GM12878 (cell line): ENCODE data around the gene C10orf71. TPM values are rescaled to one million over a fixed set of nuclear protein-coding genes. Genes with fewer than 3 reads are reported as not detected.

ENCODE experiments used
- ATAC-seq: fragments of 200-7000 bp; cut with Tn5 transposase; 3 replicates; pipeline ENCODE4 v1.9.1; 2020; ENCODE audit warnings: mild to moderate bottlenecking, moderate library complexity
- BruUV-seq: library from RNA; stranded (reverse); fragments of 400-500 nt; replicated peaks from 2 replicates; lab custom pipeline; 2021; lab: Mats Ljungman, UMichigan
- CTCF ChIA-PET: fragments of 300-600 bp; sonication (Branson Sonifier 250); formaldehyde crosslinking; extraction: SDS; loops from one replicate; lab custom pipeline; 2021; ENCODE audit warnings: inconsistent platforms; lab: Yijun Ruan, JAX
- POLR2A ChIA-PET: fragments of 350-600 bp; formaldehyde crosslinking; extraction: SDS; loops from one replicate; lab custom pipeline; 2021; ENCODE audit warnings: inconsistent platforms; lab: Charles Lee
- RAD21 ChIA-PET: fragments of 300-600 bp; sonication (Branson Sonifier 250); formaldehyde crosslinking; loops from one replicate; lab custom pipeline; 2023; ENCODE audit warnings: antibody characterized with exemption; ENCODE audit not compliant: unreplicated experiment; lab: Charles Lee
- SMC1A ChIA-PET: fragments of 300-600 bp; sonication (Branson Sonifier 250); formaldehyde crosslinking; loops from one replicate; lab custom pipeline; 2023; ENCODE audit not compliant: unreplicated experiment, uncharacterized antibody; lab: Charles Lee
- DNase-seq: peaks from one replicate; pipeline ENCODE4 v3.0.0-alpha.2; 2011; ENCODE audit warnings: low read depth, low spot score
- FAIRE-seq: peaks from 3 replicates; lab custom pipeline; 2011; peaks lifted over from hg19 to GRCh38; lab: Jason Lieb, UNC
- H2AFZ ChIP-seq: 2 replicates; pipeline ENCODE4 v1.6.0; 2011; ENCODE audit warnings: low read depth, low read length, control low read depth; ENCODE audit not compliant: control insufficient read depth
- H3K27ac ChIP-seq: 2 replicates; pipeline ENCODE4 v1.5.1; 2011; ENCODE audit warnings: control low read depth; ENCODE audit not compliant: control insufficient read depth, insufficient read depth
- H3K27me3 ChIP-seq, 2 experiments: replicated peaks in 1 of 2; 2 replicates each; pipeline versions ENCODE4 v1.6.0 to v1.6.1; 2011; ENCODE audit warnings: low read length in 1 of 2; ENCODE audit not compliant: control insufficient read depth in 2 of 2, insufficient read depth in 2 of 2
- H3K36me3 ChIP-seq, 2 experiments: 2 replicates each; pipeline ENCODE4 v1.5.1; 2011; ENCODE audit warnings: low read length in 1 of 2; ENCODE audit not compliant: control insufficient read depth in 2 of 2, insufficient read depth in 2 of 2
- H3K4me1 ChIP-seq: 2 replicates; pipeline ENCODE4 v1.6.1; 2011; ENCODE audit warnings: mild to moderate bottlenecking, low read length, moderate library complexity, mixed read lengths; ENCODE audit not compliant: control insufficient read depth, insufficient read depth
- H3K4me2 ChIP-seq: 2 replicates; pipeline ENCODE4 v1.6.0; 2011; ENCODE audit warnings: control low read depth; ENCODE audit not compliant: control insufficient read depth, insufficient read depth
- H3K4me3 ChIP-seq: fragments of 200-600 bp; sonication (generic); 2 replicates; pipeline ENCODE4 v1.5.1; 2016
- H3K79me2 ChIP-seq: 2 replicates; pipeline ENCODE4 v1.6.0; 2011; ENCODE audit warnings: low read length; ENCODE audit not compliant: control insufficient read depth, insufficient read depth
- H3K9ac ChIP-seq: 2 replicates; pipeline ENCODE4 v1.8.0; 2011; ENCODE audit warnings: low read length, control low read depth, mixed read lengths; ENCODE audit not compliant: control insufficient read depth, insufficient read depth
- H3K9me3 ChIP-seq: replicated peaks from 3 replicates; pipeline ENCODE4 v1.5.1; 2011; ENCODE audit warnings: mild to moderate bottlenecking, low read length; ENCODE audit not compliant: control insufficient read depth, insufficient read depth
- H4K20me1 ChIP-seq: 2 replicates; pipeline ENCODE4 v1.6.0; 2011; ENCODE audit not compliant: control insufficient read depth, insufficient read depth
- BCL11A ChIP-seq: IDR thresholded peaks from 2 replicates; pipeline ENCODE4 v1.6.1; 2011; ENCODE audit warnings: low read depth, low read length
- BRCA1 ChIP-seq: IDR thresholded peaks from 2 replicates; pipeline ENCODE4 v1.6.1; 2011; ENCODE audit warnings: low read depth, low read length, improper control_type of control experiment
- CBFB ChIP-seq: IDR thresholded peaks from 2 replicates; pipeline ENCODE4 v1.6.1; 2016; ENCODE audit warnings: antibody characterized with exemption, low read depth
- CBX5 ChIP-seq: sonication (generic); IDR thresholded peaks from 2 replicates; pipeline ENCODE4 v1.6.1; 2016; ENCODE audit warnings: low read depth, moderate library complexity, mild to moderate bottlenecking, inconsistent platforms
- CEBPB ChIP-seq, 2 experiments: fragments of 150-350 bp in 1 of 2; IDR thresholded peaks; 2 replicates each; pipeline ENCODE4 v1.6.1; 2012 to 2014; ENCODE audit warnings: low read depth in 2 of 2, low read length in 2 of 2, borderline replicate concordance in 1 of 2, inconsistent platforms in 1 of 2
- EED ChIP-seq: sonication (generic); IDR thresholded peaks from 2 replicates; pipeline ENCODE4 v1.6.1; 2016; ENCODE audit warnings: antibody characterized with exemption, low read depth
- FOS ChIP-seq: IDR thresholded peaks from 3 replicates; pipeline ENCODE4 v1.6.1; 2011; ENCODE audit warnings: borderline replicate concordance; ENCODE audit not compliant: insufficient read length; ENCODE audit errors: extremely low read depth
- FOXM1 ChIP-seq: IDR thresholded peaks from 2 replicates; pipeline ENCODE4 v1.6.1; 2012; ENCODE audit warnings: low read depth, mild to moderate bottlenecking, inconsistent platforms, low read length, moderate library complexity
- GABPA ChIP-seq: IDR thresholded peaks from 2 replicates; pipeline ENCODE4 v1.6.1; 2014; ENCODE audit warnings: antibody characterized with exemption, low read depth, mild to moderate bottlenecking, inconsistent platforms
- GATAD2B ChIP-seq: fragments of 450-650 bp; conservative IDR thresholded peaks from 2 replicates; pipeline ENCODE4 v1.6.1; 2017; ENCODE audit warnings: low read depth, mild to moderate bottlenecking, moderate library complexity
- NFIC ChIP-seq: IDR thresholded peaks from 2 replicates; pipeline ENCODE4 v1.6.1; 2012; ENCODE audit warnings: low read depth, mild to moderate bottlenecking, inconsistent platforms, low read length, moderate library complexity
- NR2C1 ChIP-seq: fragments of 450-650 bp; IDR thresholded peaks from 2 replicates; pipeline ENCODE4 v1.6.1; 2017; ENCODE audit warnings: antibody characterized with exemption, mild to moderate bottlenecking, moderate library complexity
- PAX8 ChIP-seq: fragments of 450-650 bp; IDR thresholded peaks from 2 replicates; pipeline ENCODE4 v1.6.1; 2017; ENCODE audit warnings: mild to moderate bottlenecking, moderate library complexity
- PBX3 ChIP-seq: IDR thresholded peaks from 2 replicates; pipeline ENCODE4 v1.6.1; 2011; ENCODE audit warnings: mild to moderate bottlenecking, low read depth, low read length, moderate library complexity; ENCODE audit not compliant: insufficient replicate concordance
- TCF12 ChIP-seq: IDR thresholded peaks from 2 replicates; pipeline ENCODE4 v1.6.1; 2011; ENCODE audit warnings: low read depth, mild to moderate bottlenecking, low read length
- TCF3 ChIP-seq: IDR thresholded peaks from 2 replicates; pipeline ENCODE4 v1.6.1; 2012; ENCODE audit warnings: low read depth, mild to moderate bottlenecking, low read length, borderline replicate concordance; ENCODE audit not compliant: insufficient read depth
- TCF7 ChIP-seq: IDR thresholded peaks from 2 replicates; pipeline ENCODE4 v1.6.1; 2014; ENCODE audit warnings: antibody characterized with exemption, borderline replicate concordance
- WGBS: methylation state at CpG from one replicate; pipeline ENCODE4 v1.1.6; 2016; ENCODE audit warnings: low lambda C conversion rate; ENCODE audit not compliant: insufficient replicate concordance, insufficient coverage; ENCODE audit errors: missing lambda C conversion rate; 5-methylcytosine and 5-hydroxymethylcytosine counted together
- in situ Hi-C: fragments of 300-500 bp; cut with MboI; formaldehyde crosslinking; loops from 9 replicates; pipeline ENCODE4 v1.14.3; 2018; ENCODE audit warnings: mixed read lengths
- intact Hi-C: fragments of 100-400 bp; cut with micrococcal nuclease; formaldehyde crosslinking; loops from one replicate; pipeline ENCODE4 v1.14.2; 2022; ENCODE audit not compliant: unreplicated experiment
- polyA plus RNA-seq, 11 experiments: library from polyadenylated mRNA; depleted of rRNA in 4 of 11; unstranded in 6 of 11; stranded (reverse) in 5 of 11; fragments of >200 nt; fragmentation: Nextera tagmentation in 4 of 11; fragmentation: Illumina TruSeq in 1 of 11; extraction: Ambion mirVana in 4 of 11; extraction: Trizol in 1 of 11; gene quantifications; 1 replicate in 1 of 11; 2 replicates in 10 of 11; pipeline versions ENCODE4 v1.2.1 to v1.2.3, GENCODE V29; 2011 to 2016; ENCODE audit warnings: inconsistent platforms in 2 of 11, missing spikeins in 2 of 11, low read depth in 1 of 11
- total RNA-seq, 4 experiments: library from RNA; depleted of rRNA in 3 of 4; stranded (reverse); fragments of >200 nt in 3 of 4; fragmentation: Illumina TruSeq in 1 of 4; extraction: Trizol in 1 of 4; gene quantifications; 2 replicates each; pipeline versions ENCODE4 v1.2.1 to v1.2.3, GENCODE V29; 2013 to 2021
- TF ChIP-seq, protein P1 (sequence below): fragments of 450-650 bp; IDR thresholded peaks from 2 replicates; pipeline ENCODE4 v1.6.1; 2017; ENCODE audit warnings: mild to moderate bottlenecking, moderate library complexity
- TF ChIP-seq, protein P2 (sequence below): IDR thresholded peaks from 2 replicates; pipeline ENCODE4 v1.6.1; 2011; ENCODE audit warnings: low read depth, mild to moderate bottlenecking, low read length, moderate library complexity, borderline replicate concordance; ENCODE audit errors: extremely low read depth

The C10orf71 gene
- total and polyA plus RNA-seq, 10 of the 15 experiments (the other 5 are each of a cell fraction or from before 2014, with no cell fraction given) = not detected

DNA sequence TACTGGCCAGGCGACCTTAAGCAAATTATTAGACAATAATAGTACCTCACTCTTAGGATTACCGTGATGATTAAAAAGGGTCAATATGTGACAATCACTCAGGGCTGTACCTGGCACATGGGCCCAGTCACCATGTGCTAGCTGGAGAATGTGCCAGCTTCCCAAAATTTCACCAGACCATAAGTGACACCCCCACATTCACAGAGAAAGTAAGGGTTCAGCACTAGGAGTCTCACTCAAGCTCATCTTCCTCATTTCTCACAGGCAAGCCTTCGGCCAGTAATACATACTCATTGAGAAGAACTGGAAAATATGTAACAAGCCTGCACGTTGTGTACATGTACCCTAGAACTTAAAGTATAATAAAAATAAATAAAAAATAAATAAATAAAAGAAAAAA is 22.4 kb upstream of the C10orf71 start:
- Histone ChIP-seq H2AFZ (no peak overlapping the region), H3K9me3 (no peaks in the 10 kb centered on the region), H3K27me3 (no peaks in the 10 kb centered on the region; a peak in 3 of 4 replicates), H3K4me2 (no peak overlapping the region), H3K4me1 (no peaks in the 10 kb centered on the region), H3K9ac (no peak overlapping the region), H3K27ac (no peak overlapping the region), H3K4me3 (no peak overlapping the region), H3K36me3 (no peaks in the 10 kb centered on the region), H3K79me2 (no peaks in the 10 kb centered on the region), H4K20me1 (no peaks in the 10 kb centered on the region)
- SMC1A ChIA-PET = no interaction called here
- RAD21 ChIA-PET = no interaction called here
- no peak for TF ChIP-seq CEBPB (IDR thresholded peaks at IDR 0.05; ENCODE audit: borderline replicate concordance in 1 of 2, low read depth in 2 of 2, low read length in 2 of 2)
- no peak for TF ChIP-seq TCF12
- TF ChIP-seq NR2C1 = no peak
- TF ChIP-seq PAX8 = no peak
- TF ChIP-seq GATAD2B = no peak
- TF ChIP-seq BRCA1 = no peak
- no peak for TF ChIP-seq GABPA
- TF ChIP-seq, protein P1, sequence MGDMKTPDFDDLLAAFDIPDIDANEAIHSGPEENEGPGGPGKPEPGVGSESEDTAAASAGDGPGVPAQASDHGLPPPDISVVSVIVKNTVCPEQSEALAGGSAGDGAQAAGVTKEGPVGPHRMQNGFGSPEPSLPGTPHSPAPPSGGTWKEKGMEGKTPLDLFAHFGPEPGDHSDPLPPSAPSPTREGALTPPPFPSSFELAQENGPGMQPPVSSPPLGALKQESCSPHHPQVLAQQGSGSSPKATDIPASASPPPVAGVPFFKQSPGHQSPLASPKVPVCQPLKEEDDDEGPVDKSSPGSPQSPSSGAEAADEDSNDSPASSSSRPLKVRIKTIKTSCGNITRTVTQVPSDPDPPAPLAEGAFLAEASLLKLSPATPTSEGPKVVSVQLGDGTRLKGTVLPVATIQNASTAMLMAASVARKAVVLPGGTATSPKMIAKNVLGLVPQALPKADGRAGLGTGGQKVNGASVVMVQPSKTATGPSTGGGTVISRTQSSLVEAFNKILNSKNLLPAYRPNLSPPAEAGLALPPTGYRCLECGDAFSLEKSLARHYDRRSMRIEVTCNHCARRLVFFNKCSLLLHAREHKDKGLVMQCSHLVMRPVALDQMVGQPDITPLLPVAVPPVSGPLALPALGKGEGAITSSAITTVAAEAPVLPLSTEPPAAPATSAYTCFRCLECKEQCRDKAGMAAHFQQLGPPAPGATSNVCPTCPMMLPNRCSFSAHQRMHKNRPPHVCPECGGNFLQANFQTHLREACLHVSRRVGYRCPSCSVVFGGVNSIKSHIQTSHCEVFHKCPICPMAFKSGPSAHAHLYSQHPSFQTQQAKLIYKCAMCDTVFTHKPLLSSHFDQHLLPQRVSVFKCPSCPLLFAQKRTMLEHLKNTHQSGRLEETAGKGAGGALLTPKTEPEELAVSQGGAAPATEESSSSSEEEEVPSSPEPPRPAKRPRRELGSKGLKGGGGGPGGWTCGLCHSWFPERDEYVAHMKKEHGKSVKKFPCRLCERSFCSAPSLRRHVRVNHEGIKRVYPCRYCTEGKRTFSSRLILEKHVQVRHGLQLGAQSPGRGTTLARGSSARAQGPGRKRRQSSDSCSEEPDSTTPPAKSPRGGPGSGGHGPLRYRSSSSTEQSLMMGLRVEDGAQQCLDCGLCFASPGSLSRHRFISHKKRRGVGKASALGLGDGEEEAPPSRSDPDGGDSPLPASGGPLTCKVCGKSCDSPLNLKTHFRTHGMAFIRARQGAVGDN = no peak
- no peak for TF ChIP-seq NFIC
- TF ChIP-seq TCF3 = no peak
- TF ChIP-seq TCF7 = no peak
- no peak for TF ChIP-seq CBFB
- no peak for TF ChIP-seq CBX5
- no peak for TF ChIP-seq FOS
- no peak for TF ChIP-seq PBX3
- TF ChIP-seq, protein P2, sequence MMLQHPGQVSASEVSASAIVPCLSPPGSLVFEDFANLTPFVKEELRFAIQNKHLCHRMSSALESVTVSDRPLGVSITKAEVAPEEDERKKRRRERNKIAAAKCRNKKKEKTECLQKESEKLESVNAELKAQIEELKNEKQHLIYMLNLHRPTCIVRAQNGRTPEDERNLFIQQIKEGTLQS = no peak
- no peak for TF ChIP-seq BCL11A
- TF ChIP-seq FOXM1 = no peak
- no peak for TF ChIP-seq EED
- intact Hi-C loops (no loop called here), in situ Hi-C loops (no loop called here)
- DNase-seq (no peak), ATAC-seq (no peak), FAIRE-seq (no peak)
- CTCF ChIA-PET = no interaction called here
- 40% methylated on average over 4 of the region's 4 CpGs for WGBS
- POLR2A ChIA-PET = no interaction called here
- BruUV-seq = no TSS peak
